GM19468 (cell line): Measurements from ENCODE around the gene ZNF286A.
"Not testable (repeated sequence)": the region's sequence is repeated elsewhere in the genome, so short reads cannot be mapped to it uniquely, and the experiment has no call there.

Experiments used
- ATAC-seq: cut with Tn5 transposase; IDR thresholded peaks from one replicate; pipeline ENCODE4 v1.9.1; 2021; ENCODE audit warnings: mild to moderate bottlenecking, moderate library complexity, moderate number of reproducible peaks; ENCODE audit not compliant: unreplicated experiment; ENCODE audit errors: extremely low read depth

The ZNF286A gene

GRCh38 chr17:15699413-15699924 lies at the start of gene ZNF286A:
TSS of gene ZNF286A (plus strand) at chr17:15699752. CDS start at chr17:15700330, 578 bp downstream.
- ATAC-seq, result peak; percentile 96

DNA sequence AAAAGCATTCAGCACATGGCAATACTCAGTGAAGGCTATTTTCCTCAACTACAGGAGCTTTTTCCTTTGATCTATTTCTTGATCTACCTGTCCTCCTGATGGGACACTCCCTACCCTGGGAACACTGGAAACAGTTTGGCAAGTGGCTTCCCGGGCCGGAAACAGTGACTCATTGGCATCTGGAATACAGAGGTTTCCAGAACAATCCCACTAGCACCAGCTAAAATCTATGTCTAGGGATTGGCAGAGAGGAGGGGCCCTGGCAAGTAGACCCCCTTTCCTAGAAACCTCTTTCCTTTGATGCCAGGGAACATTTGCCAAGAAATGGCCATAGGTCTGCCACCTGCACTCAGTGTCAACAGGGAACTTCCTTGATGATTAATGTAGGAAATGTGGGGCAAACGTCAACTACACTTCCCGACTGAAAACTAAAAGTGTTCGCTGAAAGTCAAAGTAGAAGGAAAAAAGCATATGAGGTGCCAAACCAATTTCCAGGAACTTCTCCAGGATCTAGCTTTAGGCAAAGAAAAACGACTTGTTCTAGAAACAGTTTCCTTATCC lies 49.6 kb upstream of the ZNF286A start:
- ATAC-seq, result no peak

DNA sequence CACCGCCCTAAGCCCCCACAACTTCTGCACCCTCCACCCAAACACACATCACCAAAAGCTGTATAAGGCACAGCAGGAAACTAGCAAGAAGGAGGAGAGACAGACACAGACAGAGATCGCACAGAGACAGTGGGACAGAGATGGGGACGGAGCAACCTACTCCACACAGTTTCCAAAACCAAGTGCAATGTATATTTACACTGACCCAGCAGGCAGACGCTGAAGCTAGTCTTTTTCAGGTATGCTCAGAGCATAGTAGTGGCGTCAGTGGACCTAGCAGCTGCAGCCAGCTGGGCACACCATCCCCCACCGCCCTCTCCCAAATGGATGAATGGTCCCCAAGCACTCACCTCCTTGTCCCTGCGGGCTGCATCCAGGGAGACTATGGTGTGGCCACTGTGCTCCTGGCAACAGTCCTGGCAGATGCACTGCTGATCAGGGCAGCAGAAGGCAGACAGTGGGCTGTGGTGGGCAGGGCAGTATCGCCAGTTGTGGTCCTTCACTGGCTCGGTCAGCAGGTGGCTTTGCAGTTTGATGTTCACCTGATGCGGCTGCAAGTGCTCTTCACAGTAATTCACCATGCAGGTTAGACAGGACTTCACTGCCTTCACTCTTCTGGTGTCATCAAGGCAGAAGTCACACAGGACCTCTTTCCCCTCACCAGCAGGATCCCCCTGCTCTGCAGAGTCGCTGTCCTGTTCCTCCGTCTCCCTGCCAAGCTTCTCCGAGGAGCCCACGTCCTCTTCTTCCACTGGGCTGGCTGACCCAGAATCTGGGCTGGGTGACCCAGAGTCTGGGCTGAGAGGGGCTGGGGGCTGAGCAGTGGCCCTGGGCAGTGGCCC lies 48.6 kb upstream of the ZNF286A start:
- no peak for ATAC-seq

DNA sequence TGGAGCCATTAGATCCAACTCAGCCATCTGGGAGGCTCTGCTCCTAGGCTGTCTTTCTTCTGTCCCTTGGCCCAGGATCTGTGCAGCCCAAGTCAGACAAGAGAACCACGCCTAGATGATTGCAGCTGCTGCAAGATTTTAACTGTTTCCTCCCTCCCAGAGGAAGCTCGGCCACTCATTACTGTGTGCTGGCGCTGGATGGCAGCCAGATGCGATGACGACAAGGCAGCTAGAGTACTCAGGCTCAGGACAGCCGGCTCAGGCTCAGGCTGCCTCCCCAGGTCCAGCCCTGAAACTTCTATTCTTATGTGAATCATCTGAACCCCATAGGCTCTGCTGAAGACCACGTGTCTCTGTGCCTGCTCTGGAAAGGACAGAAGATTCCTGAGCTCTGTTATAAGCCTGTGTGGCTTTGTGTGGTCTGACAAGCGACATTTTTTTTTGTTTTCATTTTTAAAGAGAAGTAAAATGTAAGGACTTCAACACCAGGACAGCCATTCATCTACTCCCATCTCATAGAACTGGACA lies 47.9 kb upstream of the ZNF286A start:
- peak; percentile 71 for ATAC-seq

DNA sequence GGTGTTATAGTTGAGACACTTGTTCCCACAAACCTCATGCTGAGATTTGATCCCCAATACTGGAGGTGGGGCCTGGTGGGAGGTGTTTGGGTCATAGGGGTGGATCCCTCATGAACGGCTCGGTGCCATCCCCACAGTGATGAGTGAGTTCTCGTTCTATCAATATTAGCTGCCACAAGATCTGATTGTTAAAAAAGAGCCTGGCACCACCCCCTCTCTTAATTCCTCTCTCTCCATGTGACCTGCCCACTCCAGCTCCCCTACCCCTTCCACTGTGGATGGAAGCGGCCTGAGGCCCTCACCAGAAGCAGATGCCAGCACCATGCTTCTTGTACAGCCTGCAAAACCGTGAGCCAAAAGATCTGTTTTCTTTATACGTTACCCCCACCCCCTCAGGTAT lies 46.6 kb upstream of the ZNF286A start:
- ATAC-seq, result no peak

- not testable (repeated sequence) for ATAC-seq
These were observed 45.2 kb upstream of the ZNF286A start for GRCh38 chr17:15654401-15654800.

DNA sequence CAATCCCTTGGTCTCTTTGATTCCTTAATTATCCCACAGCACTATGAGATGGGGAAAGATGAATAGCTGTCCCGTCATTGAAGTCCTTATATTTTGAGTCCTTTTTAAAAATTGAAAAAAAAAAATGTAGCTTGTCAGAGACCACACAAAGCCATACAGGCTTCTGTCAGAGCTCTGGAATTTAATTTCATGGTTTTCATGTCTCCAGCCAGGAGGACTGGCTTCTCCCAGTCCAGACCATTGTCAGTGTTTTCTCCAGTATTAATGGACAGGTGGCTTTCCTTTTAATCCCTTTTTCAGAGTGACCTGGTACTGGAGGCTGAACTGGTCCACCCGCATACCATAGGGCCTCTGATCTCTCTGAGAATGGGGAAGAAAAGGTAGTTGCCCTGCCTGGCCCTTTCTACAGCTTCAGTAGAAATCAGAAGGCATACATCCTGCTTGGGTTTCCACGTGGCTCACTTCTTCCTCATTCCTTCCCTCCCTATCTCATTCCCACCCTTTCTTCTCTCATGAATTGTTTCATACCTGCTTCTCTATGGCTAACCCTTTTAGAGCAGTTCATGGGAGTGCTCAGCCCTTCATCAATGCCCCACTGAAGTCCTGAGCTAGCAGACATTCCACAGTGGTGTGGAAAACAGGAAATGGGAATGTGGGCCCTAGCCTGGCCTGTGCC lies 44.5 kb upstream of the ZNF286A start:
- ATAC-seq, result no peak

DNA sequence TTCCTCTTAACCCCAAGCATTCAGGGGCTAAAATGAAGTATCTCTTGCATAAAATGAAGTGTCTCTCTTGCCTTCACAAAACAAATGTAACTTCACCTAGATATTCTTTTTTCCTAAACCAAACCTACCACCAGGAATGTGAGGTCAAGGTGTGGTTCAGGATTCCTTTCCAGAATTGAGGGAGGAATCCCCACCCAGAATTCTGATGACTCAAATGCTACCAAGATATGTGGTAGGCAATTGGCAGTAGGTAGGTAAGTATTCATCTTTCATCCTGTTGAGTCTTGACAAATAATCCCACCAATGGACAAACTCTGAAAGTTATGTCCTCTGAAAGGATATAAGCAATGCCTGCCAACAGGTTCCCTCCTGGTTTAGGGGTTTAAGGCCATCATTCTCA lies 41.7 kb upstream of the ZNF286A start:
- no peak for ATAC-seq

GRCh38 chr17:15658296-15658695 lies 41.3 kb upstream of the ZNF286A start:
- no peak for ATAC-seq

DNA sequence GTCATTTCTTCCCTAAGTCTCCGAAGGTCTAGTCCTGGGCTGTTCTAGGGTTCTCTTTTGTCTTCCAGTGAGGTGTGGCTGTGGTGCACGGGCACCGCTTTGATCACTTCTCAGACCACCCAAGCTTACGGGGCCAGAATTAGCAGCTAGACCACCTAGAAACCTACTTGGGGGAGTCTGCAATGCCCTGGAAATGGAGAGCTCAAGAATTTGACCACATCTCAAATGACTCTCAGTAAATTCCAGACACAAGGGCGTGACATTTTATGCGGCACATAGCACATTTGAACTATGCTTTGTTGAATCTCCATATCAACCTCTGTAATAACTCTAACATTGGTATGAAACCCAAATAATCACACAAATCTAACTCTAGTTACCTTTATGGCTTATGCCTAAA lies 40.3 kb upstream of the ZNF286A start:
- no peak for ATAC-seq

DNA sequence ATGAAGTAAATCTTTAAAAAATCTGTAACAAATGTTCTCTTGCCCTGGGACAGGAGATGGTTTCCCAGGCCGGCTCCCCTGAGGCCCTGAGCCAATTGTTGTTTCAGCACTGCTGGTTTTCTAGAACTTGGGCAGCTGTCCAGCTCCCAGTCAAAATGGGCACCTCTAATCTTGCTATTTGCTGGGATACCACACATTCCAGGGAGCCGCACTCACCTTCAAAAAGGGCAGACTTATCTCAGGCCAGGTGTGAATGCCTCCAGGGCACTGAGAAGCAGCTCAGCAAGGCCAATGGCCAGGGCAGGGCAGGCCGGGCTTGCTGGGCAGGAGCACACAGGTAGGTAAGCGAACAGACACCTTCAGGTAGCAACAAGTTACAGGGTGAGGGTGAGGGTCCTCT lies 39.9 kb upstream of the ZNF286A start:
- ATAC-seq, result no peak

DNA sequence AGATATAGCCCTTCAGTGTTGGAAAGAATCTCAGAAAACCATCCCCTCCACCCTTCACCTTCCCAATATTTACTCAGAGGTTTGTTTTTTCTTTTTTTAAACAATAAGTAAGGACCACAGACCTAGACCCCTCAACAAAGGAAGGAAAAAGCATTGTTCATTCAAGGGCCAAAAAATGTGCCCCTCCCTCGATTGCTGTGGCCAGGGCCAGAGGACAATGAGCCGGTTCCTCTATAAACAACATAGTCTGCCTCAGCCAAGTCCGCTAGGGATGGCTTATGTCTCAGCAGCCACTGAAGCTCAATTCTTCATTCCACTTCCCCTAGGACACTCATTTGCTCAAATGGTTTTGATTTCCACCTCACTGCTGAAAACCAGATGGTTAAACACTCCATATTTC lies 39.5 kb upstream of the ZNF286A start:
- no peak for ATAC-seq

GRCh38 chr17:15662681-15663080 lies 36.9 kb upstream of the ZNF286A start:
- no peak for ATAC-seq

DNA sequence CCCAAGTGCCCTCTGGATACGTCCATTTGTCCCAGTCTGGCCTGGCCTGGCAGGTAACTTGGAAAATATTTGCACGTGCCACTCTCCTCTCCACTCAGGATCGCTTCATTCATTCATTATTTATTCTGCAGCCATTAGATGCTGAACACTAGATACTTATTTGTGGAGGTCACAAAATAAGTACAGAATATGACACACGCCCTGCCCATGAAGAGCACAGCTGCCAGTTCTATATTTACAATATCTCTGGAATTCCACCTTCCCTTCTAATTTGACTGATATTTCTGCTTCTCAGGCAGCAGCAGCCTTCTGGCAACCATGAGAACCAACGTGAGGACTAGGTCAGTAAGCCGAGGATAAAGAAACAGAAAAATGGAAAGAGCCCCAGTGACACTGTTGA lies 36.4 kb upstream of the ZNF286A start:
- ATAC-seq, result no peak

GRCh38 chr17:15663691-15664090 lies 35.9 kb upstream of the ZNF286A start:
- no peak for ATAC-seq

DNA sequence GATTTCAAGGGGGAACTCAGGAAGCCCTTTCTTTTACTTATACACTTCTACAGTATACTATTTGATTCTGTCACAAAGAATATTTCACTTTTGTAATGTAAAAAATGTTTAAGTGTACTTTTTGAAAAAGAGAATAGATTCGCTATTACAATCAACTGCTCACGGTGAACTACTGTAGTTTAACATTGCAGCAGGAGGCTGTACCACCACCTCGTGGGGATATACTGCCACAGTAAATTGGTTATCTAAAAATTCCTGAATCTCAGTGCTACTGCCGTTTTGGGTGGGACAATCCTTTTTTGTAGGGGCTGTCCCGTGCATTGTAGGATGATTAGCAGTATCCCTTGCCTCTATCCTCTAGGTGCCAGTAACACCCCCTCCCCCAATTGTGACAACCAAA lies 30.0 kb upstream of the ZNF286A start:
- ATAC-seq, result not testable (repeated sequence)

- not testable (repeated sequence) for ATAC-seq
These were observed 24.9 kb upstream of the ZNF286A start for GRCh38 chr17:15674640-15675039.

- not testable (repeated sequence) for ATAC-seq
These were observed 23.6 kb upstream of the ZNF286A start for GRCh38 chr17:15675991-15676390.

DNA sequence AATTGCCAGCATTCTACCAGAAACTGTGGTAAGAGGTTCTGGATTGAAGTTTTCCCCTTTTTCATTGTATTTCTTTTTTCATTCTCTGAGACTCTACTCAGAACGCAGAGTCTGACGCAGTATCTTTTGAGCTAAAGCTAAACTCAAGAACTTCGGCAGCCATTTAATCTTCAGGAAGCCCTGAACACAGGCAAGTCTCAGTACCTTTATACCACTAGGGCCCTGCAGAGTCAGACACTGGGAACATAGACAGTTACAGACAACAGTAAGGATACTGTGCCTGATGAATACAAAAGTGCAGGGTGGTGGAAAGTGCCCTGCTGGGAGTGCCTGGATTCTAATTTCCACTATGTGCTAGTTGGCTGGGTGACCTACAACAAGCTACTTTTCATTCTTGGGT lies 16.4 kb upstream of the ZNF286A start:
- not testable (repeated sequence) for ATAC-seq

DNA sequence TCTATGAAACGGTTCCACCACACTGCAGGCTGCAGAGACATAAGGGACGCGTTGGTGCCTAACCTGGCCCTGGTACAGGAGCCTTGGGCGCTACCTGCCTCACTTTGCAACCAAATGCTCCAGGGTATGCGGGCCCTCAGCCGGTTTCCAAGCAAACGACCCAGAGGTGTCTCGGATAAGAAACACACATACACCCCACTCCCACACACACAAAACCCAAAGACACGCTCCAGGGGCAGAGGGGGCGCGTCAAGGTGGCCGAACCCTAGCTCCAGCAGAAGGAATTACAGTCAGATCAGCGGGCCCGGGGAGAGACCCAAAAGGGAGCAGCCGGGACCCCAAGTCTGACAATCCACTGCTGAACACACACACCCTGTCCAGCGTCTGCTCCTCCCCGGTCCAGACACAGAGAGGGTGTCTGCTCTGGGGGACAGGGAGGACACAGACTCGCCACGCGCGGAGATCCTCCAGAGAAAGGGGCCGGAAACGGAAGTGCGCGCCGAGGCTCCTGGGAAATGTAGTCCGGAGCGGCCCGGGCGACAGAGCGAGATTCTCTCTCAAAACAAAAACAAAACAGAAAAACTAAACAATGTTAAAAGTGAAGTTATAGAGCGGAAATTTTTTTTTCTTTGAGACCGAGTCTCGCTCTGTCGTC lies 15.6 kb upstream of the ZNF286A start, which contains the start of gene TRIM16:
Gene TRIM16 (minus strand): TSS at position 488 of the 655 bp plus-strand sequence. CDS start 32,702 bp downstream, outside the sequence.
- ATAC-seq, result peak; percentile 59
